Trophoblast cell (in vitro differentiated cells and primary cell): ENCODE results near the gene FAM3C.

Experiments
- DNase-seq, 2 donors: peaks; one replicate each; pipeline ENCODE4 v3.0.0-alpha.2; 2016
- H2AFZ ChIP-seq: 2 replicates; pipeline ENCODE4 v1.6.1; 2013; ENCODE audit warnings: low read length, moderate library complexity, mild to moderate bottlenecking; ENCODE audit not compliant: insufficient read depth, poor library complexity
- H2AK5ac ChIP-seq: 2 replicates; pipeline ENCODE4 v1.6.1; 2013; ENCODE audit warnings: mild to moderate bottlenecking, low read length
- H2BK120ac ChIP-seq: 2 replicates; pipeline ENCODE4 v1.6.1; 2013; ENCODE audit warnings: low read length, mild to moderate bottlenecking, moderate library complexity; ENCODE audit not compliant: insufficient read depth, poor library complexity
- H2BK12ac ChIP-seq: 2 replicates; pipeline ENCODE4 v1.6.1; 2013; ENCODE audit warnings: mild to moderate bottlenecking, low read length, moderate library complexity
- H2BK5ac ChIP-seq: 2 replicates; pipeline ENCODE4 v1.6.1; 2013; ENCODE audit warnings: low read length, low read depth, moderate library complexity, mild to moderate bottlenecking; ENCODE audit not compliant: poor library complexity
- H3K14ac ChIP-seq: 2 replicates; pipeline ENCODE4 v1.6.1; 2013; ENCODE audit warnings: mild to moderate bottlenecking, low read length
- H3K18ac ChIP-seq: 2 replicates; pipeline ENCODE4 v1.6.1; 2013; ENCODE audit warnings: mild to moderate bottlenecking, low read length
- H3K23ac ChIP-seq: 2 replicates; pipeline ENCODE4 v1.6.1; 2013; ENCODE audit warnings: low read length
- H3K27ac ChIP-seq: 2 replicates; pipeline ENCODE4 v1.5.1; 2013; ENCODE audit warnings: low read depth, mild to moderate bottlenecking, inconsistent platforms, low read length, moderate library complexity
- H3K27me3 ChIP-seq: 2 replicates; pipeline ENCODE4 v1.6.1; 2013; ENCODE audit warnings: inconsistent platforms, mild to moderate bottlenecking, low read length, moderate library complexity; ENCODE audit not compliant: insufficient read depth
- H3K36me3 ChIP-seq, 2 experiments: 1 replicate in 1 of 2; 2 replicates in 1 of 2; pipeline ENCODE4 v1.6.1; 2013; ENCODE audit warnings: low read length in 2 of 2, mild to moderate bottlenecking in 2 of 2, moderate library complexity in 1 of 2; ENCODE audit not compliant: insufficient read depth in 2 of 2, control insufficient read depth in 1 of 2
- H3K4ac ChIP-seq: 2 replicates; pipeline ENCODE4 v1.6.1; 2013; ENCODE audit warnings: low read depth, mild to moderate bottlenecking, low read length, moderate library complexity
- H3K4me1 ChIP-seq, 2 experiments: 1 replicate in 1 of 2; 2 replicates in 1 of 2; pipeline ENCODE4 v1.6.1; 2013; ENCODE audit warnings: low read length in 2 of 2, mild to moderate bottlenecking in 2 of 2, moderate library complexity in 1 of 2; ENCODE audit not compliant: insufficient read depth in 2 of 2, control insufficient read depth in 1 of 2
- H3K4me2 ChIP-seq: 2 replicates; pipeline ENCODE4 v1.6.1; 2013; ENCODE audit warnings: inconsistent platforms, mild to moderate bottlenecking, low read length, moderate library complexity
- H3K4me3 ChIP-seq: 2 replicates; pipeline ENCODE4 v1.5.1; 2013; ENCODE audit warnings: mild to moderate bottlenecking, low read depth, low read length, inconsistent platforms
- H3K79me1 ChIP-seq: one replicate; pipeline ENCODE4 v1.6.1; 2013; ENCODE audit warnings: low read length
- H3K79me2 ChIP-seq: 2 replicates; pipeline ENCODE4 v1.6.1; 2013; ENCODE audit warnings: low read length, mild to moderate bottlenecking; ENCODE audit not compliant: control insufficient read depth, insufficient read depth, poor library complexity
- H3K9ac ChIP-seq: 2 replicates; pipeline ENCODE4 v1.6.1; 2013; ENCODE audit warnings: mild to moderate bottlenecking, low read length
- H3K9me3 ChIP-seq: 2 replicates; pipeline ENCODE4 v1.6.1; 2013; ENCODE audit warnings: low read depth, mild to moderate bottlenecking, control low read depth, inconsistent platforms, low read length; ENCODE audit not compliant: insufficient read depth
- H4K12ac ChIP-seq: 2 replicates; pipeline ENCODE4 v1.6.1; 2013; ENCODE audit warnings: low read depth, mild to moderate bottlenecking, low read length, moderate library complexity
- H4K8ac ChIP-seq: 2 replicates; pipeline ENCODE4 v1.6.1; 2013; ENCODE audit warnings: low read depth, mild to moderate bottlenecking, low read length, moderate library complexity
- H4K91ac ChIP-seq: one replicate; pipeline ENCODE4 v1.6.1; 2013; ENCODE audit warnings: low read depth, mild to moderate bottlenecking, low read length, moderate library complexity
- WGBS: extraction: QIAGEN DNeasy Blood & Tissue Kit; methylation state at CpG from one replicate; pipeline ENCODE4 v1.1.7; 2013; ENCODE audit warnings: missing lambda C conversion rate; ENCODE audit not compliant: insufficient read length, insufficient coverage; ENCODE audit errors: extremely low coverage; 5-methylcytosine and 5-hydroxymethylcytosine counted together

FAM3C gene

DNA sequence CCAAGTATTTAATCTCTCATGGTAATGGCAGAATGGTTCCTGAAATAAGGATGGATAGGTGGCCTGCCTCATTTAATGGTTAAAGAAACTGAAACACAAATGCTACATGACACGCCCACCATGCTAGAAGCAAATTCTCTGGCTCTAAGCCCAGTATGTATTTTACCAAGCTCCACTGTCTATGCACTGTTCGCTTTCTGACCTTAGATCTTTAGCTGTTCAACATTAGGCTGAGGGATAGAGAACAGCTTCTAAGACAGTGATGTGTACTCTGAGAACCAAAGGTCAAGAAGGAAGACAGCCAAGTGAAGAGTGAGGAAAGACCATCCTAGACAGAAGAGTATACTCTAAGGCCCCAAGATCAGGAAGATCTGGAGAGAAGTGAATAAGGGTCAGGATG, 26.6 kb downstream of the FAM3C start:
- no peak overlapping the region for H3K14ac ChIP-seq
- WGBS = no CpG with 5 or more reads among the region's 2 CpGs
- H3K18ac ChIP-seq = no peak overlapping the region
- H4K12ac ChIP-seq = no peak overlapping the region
- H4K8ac ChIP-seq = no peak overlapping the region
- no peaks in the 10 kb centered on the region for H3K9me3 ChIP-seq
- no peak overlapping the region for H2BK120ac ChIP-seq
- no peak overlapping the region for H3K27ac ChIP-seq
- peaks cover 2 to 6% of the 10 kb centered on the region in 2 experiments for H3K36me3 ChIP-seq
- no peak overlapping the region for H3K9ac ChIP-seq
- no peaks in the 10 kb centered on the region for H3K27me3 ChIP-seq
- no peaks in the 10 kb centered on the region for H3K4me1 ChIP-seq
- H2BK12ac ChIP-seq = no peak overlapping the region
- DNase-seq = no peak
- H2AFZ ChIP-seq = no peak overlapping the region
- no peak overlapping the region for H3K4me3 ChIP-seq
- no peak overlapping the region for H3K4me2 ChIP-seq
- H2BK5ac ChIP-seq = no peak overlapping the region
- H3K4ac ChIP-seq = no peak overlapping the region
- H4K91ac ChIP-seq = no peak overlapping the region
- no peaks in the 10 kb centered on the region for H3K79me1 ChIP-seq
- H3K23ac ChIP-seq = no peak overlapping the region
- no peaks in the 10 kb centered on the region for H3K79me2 ChIP-seq
- H2AK5ac ChIP-seq = no peak overlapping the region

DNA sequence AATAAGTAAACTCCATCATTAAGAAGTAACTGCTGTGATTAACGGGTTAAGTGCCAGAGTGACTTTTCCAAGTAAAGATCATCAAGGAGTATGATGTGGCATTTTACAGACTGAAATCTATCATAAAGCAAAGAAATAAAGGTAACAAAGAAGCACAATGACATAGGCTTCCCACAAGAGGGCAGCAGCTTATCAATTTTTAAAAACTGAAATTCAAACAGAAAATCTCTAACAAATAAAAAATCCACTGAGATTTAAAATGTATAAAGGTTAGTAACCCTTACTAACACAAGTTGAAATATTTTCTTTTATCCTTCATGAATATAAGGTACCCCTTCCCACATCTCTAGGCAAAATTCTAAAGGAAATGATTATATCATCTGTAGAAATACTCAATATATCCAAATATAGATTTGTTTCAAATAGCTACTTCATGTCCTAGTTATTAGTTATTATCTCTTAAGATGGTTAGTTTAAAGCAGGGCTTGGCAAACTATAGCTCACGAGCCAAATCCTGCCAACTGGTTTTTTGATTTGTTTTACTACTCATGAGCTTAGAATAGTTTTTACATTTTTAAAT, 29.2 kb downstream of the FAM3C start:
- Histone ChIP-seq H3K9ac (no peak overlapping the region), H4K8ac (no peak overlapping the region), H2AFZ (no peak overlapping the region), H3K4me2 (no peak overlapping the region), H3K27ac (no peak overlapping the region), H3K9me3 (no peaks in the 10 kb centered on the region), H2BK5ac (no peak overlapping the region), H3K79me1 (no peaks in the 10 kb centered on the region), H2AK5ac (no peak overlapping the region), H3K14ac (no peak overlapping the region), H3K18ac (no peak overlapping the region), H2BK12ac (no peak overlapping the region), H3K27me3 (no peaks in the 10 kb centered on the region), H3K79me2 (no peaks in the 10 kb centered on the region), H4K12ac (no peak overlapping the region), H3K4me1 (no peaks in the 10 kb centered on the region), H3K4ac (no peak overlapping the region), H4K91ac (no peak overlapping the region), H2BK120ac (no peak overlapping the region), H3K4me3 (no peak overlapping the region), H3K36me3 (peaks cover 4 to 7% of the 10 kb centered on the region in 2 experiments), H3K23ac (no peak overlapping the region)
- WGBS = no CpG with 5 or more reads among the region's 2 CpGs
- DNase-seq = peak; percentile 2 to 63

DNA sequence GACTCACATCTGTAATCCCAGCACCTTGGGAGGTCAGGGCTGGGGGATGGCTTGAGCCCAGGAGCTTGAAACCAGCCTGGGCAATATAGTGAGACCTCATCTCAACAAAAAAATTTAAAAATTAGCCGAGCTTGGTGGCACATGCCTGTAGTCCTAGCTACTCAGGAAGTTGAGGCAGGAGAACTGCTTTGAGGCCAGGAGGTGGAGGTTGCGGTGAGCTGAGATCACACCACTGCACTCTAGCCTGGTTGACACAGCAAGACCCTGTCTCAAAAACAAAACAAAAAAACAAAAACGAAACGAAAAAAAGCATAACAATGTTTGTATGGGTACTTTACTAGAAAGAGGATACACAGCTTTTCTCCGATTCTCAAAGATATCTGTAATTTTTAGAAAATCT, 35.5 kb downstream of the FAM3C start:
- Histone ChIP-seq H4K12ac (no peak overlapping the region), H3K36me3 (peaks cover 9 to 10% of the 10 kb centered on the region in 2 experiments), H3K4me1 (no peaks in the 10 kb centered on the region), H2BK12ac (no peak overlapping the region), H2BK5ac (no peak overlapping the region), H3K27me3 (no peaks in the 10 kb centered on the region), H3K4me2 (no peak overlapping the region), H2AFZ (no peak overlapping the region), H3K79me1 (no peaks in the 10 kb centered on the region), H3K14ac (no peak overlapping the region), H4K91ac (no peak overlapping the region), H3K23ac (no peak overlapping the region), H3K18ac (no peak overlapping the region), H3K4ac (no peak overlapping the region), H2AK5ac (no peak overlapping the region), H3K9me3 (no peaks in the 10 kb centered on the region), H3K27ac (no peak overlapping the region), H3K79me2 (no peaks in the 10 kb centered on the region), H3K9ac (no peak overlapping the region), H4K8ac (no peak overlapping the region), H2BK120ac (no peak overlapping the region), H3K4me3 (no peak overlapping the region)
- WGBS = no CpG with 5 or more reads among the region's 5 CpGs
- DNase-seq = no peak

DNA sequence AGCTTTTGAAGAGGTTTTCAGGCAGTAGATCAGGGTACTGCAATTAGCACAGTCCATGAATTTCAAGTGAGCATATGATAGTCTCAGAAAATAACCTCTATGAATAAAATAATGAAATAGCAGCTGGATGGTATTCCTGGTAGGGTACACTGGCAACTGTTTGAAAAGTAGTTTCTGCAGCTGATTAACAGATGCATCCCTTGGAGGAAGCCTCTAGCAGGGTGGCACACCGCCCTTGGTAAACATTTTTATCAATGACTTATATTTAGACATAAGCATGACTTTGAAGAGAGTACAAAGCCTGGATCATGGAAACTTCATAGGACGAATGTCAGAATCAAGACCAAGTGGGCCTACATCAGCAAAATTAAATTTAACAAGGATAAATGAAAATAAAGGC, 40.5 kb downstream of the FAM3C start:
- H3K27me3 ChIP-seq = no peaks in the 10 kb centered on the region
- H4K91ac ChIP-seq = no peak overlapping the region
- H2BK120ac ChIP-seq = no peak overlapping the region
- H4K12ac ChIP-seq = no peak overlapping the region
- H3K9ac ChIP-seq = no peak overlapping the region
- no peak overlapping the region for H2AFZ ChIP-seq
- H2BK5ac ChIP-seq = no peak overlapping the region
- no peak for DNase-seq
- no peak overlapping the region for H3K14ac ChIP-seq
- peaks cover 3 to 15% of the 10 kb centered on the region in 2 experiments for H3K36me3 ChIP-seq
- no peaks in the 10 kb centered on the region for H3K79me1 ChIP-seq
- no peak overlapping the region for H2BK12ac ChIP-seq
- H3K4me3 ChIP-seq = no peak overlapping the region
- no peaks in the 10 kb centered on the region for H3K9me3 ChIP-seq
- no peak overlapping the region for H3K27ac ChIP-seq
- H3K4me1 ChIP-seq = no peaks in the 10 kb centered on the region
- no peak overlapping the region for H3K4ac ChIP-seq
- no peak overlapping the region for H4K8ac ChIP-seq
- no CpG with 5 or more reads among the region's 2 CpGs for WGBS
- H3K18ac ChIP-seq = no peak overlapping the region
- H3K79me2 ChIP-seq = no peaks in the 10 kb centered on the region
- H3K4me2 ChIP-seq = no peak overlapping the region
- no peak overlapping the region for H2AK5ac ChIP-seq
- H3K23ac ChIP-seq = no peak overlapping the region
